WTC11 (cell line): ENCODE measurements around the gene EEFSEC. TPM values are rescaled to one million over a fixed set of nuclear protein-coding genes. Genes with fewer than 3 reads are reported as not detected.

Source experiments
- ATAC-seq: fragments of 200-7000 bp; cut with Tn5 transposase; 2 replicates; pipeline ENCODE4 v1.10.0; 2021; ENCODE audit warnings: mild to moderate bottlenecking, moderate library complexity
- CTCF ChIA-PET: fragments of 300-600 bp; sonication (Branson Sonifier 250); formaldehyde crosslinking; loops from one replicate; lab custom pipeline; 2021; ENCODE audit warnings: antibody characterized with exemption; lab: Charles Lee
- POLR2A ChIA-PET: fragments of 350-600 bp; sonication (Branson Sonifier 250); formaldehyde crosslinking; loops from one replicate; lab custom pipeline; 2021; ENCODE audit warnings: antibody characterized with exemption; lab: Charles Lee
- DNase-seq: peaks from one replicate; pipeline ENCODE4 v3.0.0; 2021; ENCODE audit warnings: low spot score
- H3K27ac Mint-ChIP-seq: 2 replicates; pipeline ENCODE4 v1.8.0; 2021; ENCODE audit warnings: mixed read lengths
- H3K27me3 Mint-ChIP-seq: 2 replicates; pipeline ENCODE4 v1.8.0; 2021; ENCODE audit warnings: low read depth, mild to moderate bottlenecking, moderate library complexity, mixed read lengths
- H3K36me3 Mint-ChIP-seq: 2 replicates; pipeline ENCODE4 v1.8.0; 2021; ENCODE audit warnings: mixed read lengths
- H3K4me1 Mint-ChIP-seq: 2 replicates; pipeline ENCODE4 v1.8.0; 2022; ENCODE audit warnings: mixed read lengths
- H3K4me3 Mint-ChIP-seq: 2 replicates; pipeline ENCODE4 v1.8.0; 2021; ENCODE audit warnings: mild to moderate bottlenecking, moderate library complexity, mixed read lengths
- H3K9me3 Mint-ChIP-seq: 2 replicates; pipeline ENCODE4 v1.8.0; 2021; ENCODE audit warnings: mixed read lengths
- ARID4B ChIP-seq: sonication (generic); formaldehyde crosslinking; IDR thresholded peaks from 2 replicates; pipeline ENCODE4 v1.8.0; 2023; ENCODE audit warnings: missing genetic modification reagents, mild to moderate bottlenecking, borderline replicate concordance
- ATF2 ChIP-seq: sonication (generic); formaldehyde crosslinking; IDR thresholded peaks from 2 replicates; pipeline ENCODE4 v1.8.1; 2022; ENCODE audit warnings: low read depth, missing genetic modification reagents, borderline replicate concordance
- ATF3 ChIP-seq: sonication (generic); formaldehyde crosslinking; conservative IDR thresholded peaks from 2 replicates; pipeline ENCODE4 v1.8.1; 2022; ENCODE audit warnings: mild to moderate bottlenecking, missing genetic modification reagents
- CBFB ChIP-seq: sonication (generic); formaldehyde crosslinking; IDR thresholded peaks from 2 replicates; pipeline ENCODE4 v1.8.1; 2022; ENCODE audit warnings: mild to moderate bottlenecking, low read depth, missing genetic modification reagents
- ETV6 ChIP-seq: sonication (generic); formaldehyde crosslinking; IDR thresholded peaks from 2 replicates; pipeline ENCODE4 v1.8.1; 2022; ENCODE audit warnings: mild to moderate bottlenecking, missing genetic modification reagents
- FOXK1 ChIP-seq: sonication (generic); formaldehyde crosslinking; IDR thresholded peaks from 2 replicates; pipeline ENCODE4 v1.8.0; 2022; ENCODE audit warnings: mild to moderate bottlenecking, moderate library complexity, missing genetic modification reagents
- FOXP1 ChIP-seq: sonication (generic); formaldehyde crosslinking; IDR thresholded peaks from 2 replicates; pipeline ENCODE4 v1.8.0; 2022; ENCODE audit warnings: missing genetic modification reagents, mild to moderate bottlenecking, moderate library complexity, borderline replicate concordance
- FOXP4 ChIP-seq: sonication (generic); formaldehyde crosslinking; IDR thresholded peaks from 2 replicates; pipeline ENCODE4 v1.8.0; 2022; ENCODE audit warnings: mild to moderate bottlenecking, missing genetic modification reagents
- IRF1 ChIP-seq: sonication (generic); formaldehyde crosslinking; IDR thresholded peaks from 2 replicates; pipeline ENCODE4 v1.8.0; 2023; ENCODE audit warnings: missing genetic modification reagents
- JAZF1 ChIP-seq: fragments of 250-450 bp; sonication (Bioruptor Pico); IDR thresholded peaks from 2 replicates; pipeline ENCODE4 v1.9.0; 2021; ENCODE audit warnings: moderate library complexity, mild to moderate bottlenecking, inconsistent platforms
- KAT7 ChIP-seq: sonication (generic); formaldehyde crosslinking; IDR thresholded peaks from 2 replicates; pipeline ENCODE4 v1.8.1; 2023; ENCODE audit warnings: missing genetic modification reagents, mild to moderate bottlenecking, borderline replicate concordance
- MAX ChIP-seq: sonication (generic); formaldehyde crosslinking; IDR thresholded peaks from 2 replicates; pipeline ENCODE4 v1.8.0; 2022; ENCODE audit warnings: mild to moderate bottlenecking, missing genetic modification reagents
- MXD4 ChIP-seq: fragments of 250-450 bp; sonication (Bioruptor Pico); IDR thresholded peaks from 2 replicates; pipeline ENCODE4 v1.8.0; 2021; ENCODE audit warnings: mild to moderate bottlenecking, moderate library complexity, borderline replicate concordance
- NFYB ChIP-seq: sonication (generic); formaldehyde crosslinking; conservative IDR thresholded peaks from 2 replicates; pipeline ENCODE4 v1.8.0; 2022; ENCODE audit warnings: low read depth, missing genetic modification reagents
- NR1H2 ChIP-seq: sonication (generic); formaldehyde crosslinking; IDR thresholded peaks from 2 replicates; pipeline ENCODE4 v1.9.0; 2021; ENCODE audit warnings: mild to moderate bottlenecking, moderate library complexity, missing genetic modification reagents
- NR3C1 ChIP-seq: sonication (generic); formaldehyde crosslinking; conservative IDR thresholded peaks from 2 replicates; pipeline ENCODE4 v1.8.1; 2023; ENCODE audit warnings: low read depth, mild to moderate bottlenecking, missing genetic modification reagents
- OVOL2 ChIP-seq: fragments of 250-450 bp; sonication (Bioruptor Pico); IDR thresholded peaks from 2 replicates; pipeline ENCODE4 v1.9.0; 2021; ENCODE audit warnings: mild to moderate bottlenecking, borderline replicate concordance
- PRRX2 ChIP-seq: fragments of 250-450 bp; sonication (Bioruptor Pico); IDR thresholded peaks from 2 replicates; pipeline ENCODE4 v1.8.0; 2021; ENCODE audit warnings: mild to moderate bottlenecking
- SMAD4 ChIP-seq: sonication (generic); formaldehyde crosslinking; IDR thresholded peaks from 2 replicates; pipeline ENCODE4 v1.8.0; 2022; ENCODE audit warnings: mild to moderate bottlenecking, missing genetic modification reagents
- TP53 ChIP-seq: sonication (generic); formaldehyde crosslinking; IDR thresholded peaks from 2 replicates; pipeline ENCODE4 v1.8.1; 2023; ENCODE audit warnings: mild to moderate bottlenecking, missing genetic modification reagents
- USF2 ChIP-seq: sonication (generic); formaldehyde crosslinking; IDR thresholded peaks from 2 replicates; pipeline ENCODE4 v1.8.1; 2023; ENCODE audit warnings: mild to moderate bottlenecking, missing genetic modification reagents, moderate library complexity
- ZBTB21 ChIP-seq: sonication (generic); formaldehyde crosslinking; IDR thresholded peaks from 2 replicates; pipeline ENCODE4 v1.8.1; 2023; ENCODE audit warnings: mild to moderate bottlenecking, missing genetic modification reagents, borderline replicate concordance
- ZMAT4 ChIP-seq: fragments of 250-450 bp; sonication (Bioruptor Pico); IDR thresholded peaks from 2 replicates; pipeline ENCODE4 v1.9.0; 2021; ENCODE audit warnings: mild to moderate bottlenecking
- ZNF263 ChIP-seq: sonication (generic); formaldehyde crosslinking; IDR thresholded peaks from 2 replicates; pipeline ENCODE4 v1.8.1; 2022; ENCODE audit warnings: low read depth, mild to moderate bottlenecking, moderate library complexity, missing genetic modification reagents
- ZNF671 ChIP-seq: fragments of 250-450 bp; sonication (Bioruptor Pico); IDR thresholded peaks from 2 replicates; pipeline ENCODE4 v1.8.0; 2021; ENCODE audit warnings: mild to moderate bottlenecking
- total RNA-seq: library from RNA; stranded (reverse); gene quantifications from 3 replicates; pipeline ENCODE4 v1.2.3, GENCODE V29; 2021

EEFSEC gene
- total RNA-seq, 1 experiment from 2014 or later: 13.7 TPM

- TF ChIP-seq SMAD4 (no peak), NFYB (CRISPR knock-in tag) (no peak), ZBTB21 (CRISPR knock-in tag) (no peak), NR3C1 (CRISPR knock-in tag) (no peak), USF2 (CRISPR knock-in tag) (no peak), MXD4 (CRISPR knock-in tag) (no peak), ZMAT4 (CRISPR knock-in tag) (no peak), CBFB (no peak), FOXP4 (CRISPR knock-in tag) (no peak), FOXP1 (CRISPR knock-in tag) (no peak), ARID4B (CRISPR knock-in tag) (no peak), NR1H2 (no peak), KAT7 (CRISPR knock-in tag) (no peak), ZNF671 (CRISPR knock-in tag) (no peak), ZNF263 (CRISPR knock-in tag) (no peak), IRF1 (CRISPR knock-in tag) (no peak)
These were observed 290.5 kb downstream of the EEFSEC start for GRCh38 chr3:128443771-128444170.

GRCh38 chr3:128445357-128445756 is 292.1 kb downstream of the EEFSEC start:
- Mint-ChIP-seq H3K27me3 (peaks cover 33% of the 10 kb centered on the region), H3K9me3 (peaks cover 25% of the 10 kb centered on the region), H3K36me3 (no peaks in the 10 kb centered on the region), H3K4me1 (no peaks in the 10 kb centered on the region), H3K4me3 (no peak overlapping the region), H3K27ac (no peak overlapping the region)
- ChIA-PET CTCF (no interaction called here), POLR2A (no interaction called here)
- no peak for DNase-seq
- ATAC-seq: no peak
- TF ChIP-seq PRRX2 (CRISPR knock-in tag): no peak
- no peak for TF ChIP-seq SMAD4
- TF ChIP-seq TP53 (CRISPR knock-in tag): no peak
- no peak for TF ChIP-seq JAZF1 (CRISPR knock-in tag)
- TF ChIP-seq OVOL2 (CRISPR knock-in tag): no peak
- no peak for TF ChIP-seq MAX (CRISPR knock-in tag)
- no peak for TF ChIP-seq ATF2 (CRISPR knock-in tag)
- no peak for TF ChIP-seq USF2 (CRISPR knock-in tag)
- no peak for TF ChIP-seq ETV6
- no peak for TF ChIP-seq FOXK1
- TF ChIP-seq ATF3: no peak

More at GRCh38 chr3:128443771-128444170, 290.5 kb downstream of the EEFSEC start:
- Mint-ChIP-seq H3K4me3 (no peak overlapping the region), H3K4me1 (peaks cover 7% of the 10 kb centered on the region; the same call in 1 of the 2 replicates), H3K27ac (no peak overlapping the region), H3K27me3 (peaks cover 38% of the 10 kb centered on the region), H3K36me3 (no peaks in the 10 kb centered on the region), H3K9me3 (peaks cover 25% of the 10 kb centered on the region)
- ATAC-seq (no peak), DNase-seq (no peak)
- POLR2A ChIA-PET: no interaction called here
- CTCF ChIA-PET: no interaction called here
